Glomerular endothelial cell (primary cell): Measurements from ENCODE around the gene GRM5. TPM values are rescaled to one million over a fixed set of nuclear protein-coding genes. Genes with fewer than 3 reads are reported as not detected.
A peak's percentile ranks its signal among the peaks of the same experiment; 100 is the strongest.
"Not testable (repeated sequence)": the region's sequence is repeated elsewhere in the genome, so short reads cannot be mapped to it uniquely, and the experiment has no call there.

ENCODE experiments used
- DNase-seq: peaks from one replicate; pipeline ENCODE4 v3.0.0-alpha.2; 2011; ENCODE audit warnings: low read depth, low spot score; ENCODE audit errors: extremely low read depth
- total RNA-seq: library from RNA; depleted of rRNA; stranded (reverse); fragments of >200 nt; gene quantifications from 2 replicates; pipeline ENCODE4 v1.2.3, GENCODE V29; 2015

Gene GRM5
- total RNA-seq, 1 donor from 2014 or later = 0.47 TPM

DNA sequence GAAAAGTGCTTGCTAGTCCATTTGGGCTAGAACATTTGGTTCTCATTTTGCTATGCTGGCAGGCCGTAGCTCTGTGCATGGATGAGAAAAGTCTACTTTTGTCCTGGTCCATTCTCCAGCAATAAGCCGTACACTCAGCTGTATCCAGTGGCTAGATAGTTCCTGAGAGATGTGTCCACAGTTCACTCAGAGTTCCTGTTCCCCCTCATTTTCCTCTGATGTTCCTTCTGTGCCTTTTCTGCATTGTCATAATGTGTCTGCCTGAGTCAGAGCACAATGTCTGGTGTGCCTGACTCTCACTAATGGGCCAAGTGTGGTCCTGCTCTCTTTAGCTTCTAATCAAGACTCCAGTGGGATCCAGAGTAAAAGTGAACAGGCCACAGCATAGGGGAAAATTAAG is 512.6 kb downstream of the GRM5 start:
- DNase-seq = no peak

DNA sequence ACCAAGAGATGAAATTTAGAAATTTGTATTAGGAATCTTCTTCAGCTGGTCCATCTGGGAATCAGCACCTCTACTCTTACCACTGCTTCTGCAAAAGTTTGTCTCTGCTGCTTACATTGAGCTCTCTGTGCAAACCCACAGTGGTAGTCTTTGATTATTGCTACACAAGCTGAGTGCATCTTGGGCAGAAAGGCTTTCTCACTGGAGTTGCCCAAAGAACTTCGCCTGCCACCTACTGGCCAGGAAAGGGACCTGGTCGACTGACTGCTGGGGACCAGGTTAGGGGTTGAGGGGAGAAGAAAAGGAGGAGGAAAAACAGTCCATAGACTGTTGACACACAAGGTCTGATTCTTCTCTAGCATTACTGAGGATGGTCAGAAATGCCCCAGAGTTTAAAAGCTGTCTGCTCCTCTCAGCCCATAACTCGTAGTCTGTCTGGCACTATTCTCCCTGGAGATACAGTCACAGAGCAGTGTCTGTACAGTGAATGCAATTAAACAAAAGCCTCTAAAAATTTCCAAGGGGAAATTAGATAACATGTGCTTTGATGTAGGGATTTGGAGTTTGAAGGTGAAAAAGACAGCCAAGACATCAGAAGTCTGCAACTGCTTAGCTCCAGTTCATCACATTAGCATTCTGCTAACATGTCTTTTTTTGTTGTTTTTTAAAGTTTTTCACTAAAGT is 513.3 kb downstream of the GRM5 start:
- DNase-seq = no peak

DNA sequence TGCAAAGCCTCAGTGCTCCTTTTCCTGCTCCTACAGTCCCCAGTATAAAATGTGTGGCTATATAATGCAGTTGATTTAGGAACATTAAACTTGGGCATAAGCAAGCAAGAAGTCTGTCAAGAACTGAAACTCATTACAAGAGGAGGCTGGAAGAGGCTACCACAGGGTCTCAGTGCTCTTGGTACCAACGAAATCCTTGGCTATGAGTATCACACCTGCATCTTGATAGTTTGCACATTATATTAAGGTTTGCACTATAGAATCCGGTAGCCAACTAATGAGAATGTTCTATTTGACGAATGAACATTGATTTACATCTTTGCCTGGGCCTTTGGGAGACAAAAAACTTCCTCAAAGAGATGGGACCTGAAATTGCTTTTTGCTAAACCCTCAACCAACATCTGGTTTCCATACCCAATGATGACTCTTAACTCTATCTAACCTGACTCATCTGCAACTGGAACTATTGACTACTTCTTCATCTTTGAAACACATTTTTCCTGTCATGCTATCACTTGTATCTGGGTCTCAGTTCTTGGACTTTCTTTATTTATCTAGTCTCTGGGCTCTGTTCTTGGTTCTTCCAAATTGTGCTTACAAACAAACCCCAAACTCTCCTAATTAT is 521.0 kb downstream of the GRM5 start:
- no peak for DNase-seq

DNA sequence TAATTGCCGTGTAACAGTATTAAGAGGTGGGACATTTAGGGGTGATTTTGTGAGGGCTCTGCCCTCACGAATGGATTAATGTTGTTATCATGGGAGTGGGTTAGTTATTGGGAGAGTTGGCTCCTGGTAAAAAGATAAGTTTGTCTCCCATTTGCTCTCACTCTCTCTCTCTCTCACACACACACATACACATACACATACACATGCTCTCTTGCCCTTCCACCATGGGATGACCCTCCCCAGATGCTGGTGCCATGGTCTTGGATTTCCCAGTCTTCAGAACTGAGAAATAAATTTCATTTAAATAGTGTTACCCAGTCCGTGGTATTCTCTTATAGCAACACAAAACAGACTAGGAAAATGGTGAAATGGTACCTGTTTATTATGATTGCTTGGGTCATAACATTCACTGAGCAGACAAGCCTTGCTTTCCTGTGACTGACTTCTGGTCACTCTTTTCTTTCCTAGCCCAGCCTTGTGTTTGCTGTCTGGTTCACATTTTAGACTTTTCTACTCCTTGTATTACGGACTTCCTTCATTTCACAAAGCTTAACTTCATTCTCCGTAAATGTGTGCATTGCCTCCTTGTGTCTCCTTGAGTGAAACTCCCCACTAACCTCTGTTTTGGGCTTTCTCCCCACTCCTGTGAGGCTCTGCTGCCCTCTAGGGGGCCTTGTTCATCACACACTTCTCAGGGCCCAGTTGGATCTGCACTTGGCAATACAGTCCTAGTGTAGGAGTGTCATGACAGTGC is 521.7 kb downstream of the GRM5 start:
- DNase-seq = peak; percentile 82

DNA sequence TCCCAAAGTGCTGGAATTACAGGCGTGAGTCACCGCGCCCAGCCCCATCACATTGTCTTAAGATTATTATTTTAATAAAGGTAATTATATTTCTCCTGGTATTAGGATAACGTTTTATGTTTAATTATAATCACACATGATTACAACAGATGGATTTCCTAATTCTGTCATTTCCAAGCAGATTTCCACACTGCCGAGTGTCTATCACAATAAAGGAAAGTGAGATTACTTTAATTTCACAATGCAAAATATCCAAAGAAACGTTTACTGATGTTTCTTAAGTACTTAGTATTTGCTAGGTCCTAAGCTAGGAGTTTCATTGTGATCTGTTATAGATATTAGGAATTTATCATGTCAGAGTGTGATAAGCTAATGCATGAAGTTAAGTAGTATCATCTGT is 524.8 kb downstream of the GRM5 start:
- no peak for DNase-seq

DNA sequence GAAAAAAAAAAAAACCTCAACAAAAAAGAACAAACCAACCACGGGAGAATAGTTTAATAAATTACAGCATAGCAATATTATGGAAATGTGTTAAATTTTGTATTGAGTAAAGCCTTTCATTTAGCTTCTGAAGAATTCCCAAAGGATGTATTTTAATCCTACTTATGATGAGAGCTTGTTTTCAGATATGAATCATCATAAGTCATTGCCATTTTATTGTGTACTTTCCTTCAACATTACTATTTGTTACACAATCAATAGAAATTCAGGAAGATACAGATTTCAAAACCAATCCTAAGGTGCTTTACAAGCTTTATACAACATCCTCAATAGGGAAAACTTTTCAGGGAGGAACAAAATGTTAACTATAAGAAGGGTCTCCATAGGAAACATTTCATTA is 527.7 kb downstream of the GRM5 start:
- no peak for DNase-seq

DNA sequence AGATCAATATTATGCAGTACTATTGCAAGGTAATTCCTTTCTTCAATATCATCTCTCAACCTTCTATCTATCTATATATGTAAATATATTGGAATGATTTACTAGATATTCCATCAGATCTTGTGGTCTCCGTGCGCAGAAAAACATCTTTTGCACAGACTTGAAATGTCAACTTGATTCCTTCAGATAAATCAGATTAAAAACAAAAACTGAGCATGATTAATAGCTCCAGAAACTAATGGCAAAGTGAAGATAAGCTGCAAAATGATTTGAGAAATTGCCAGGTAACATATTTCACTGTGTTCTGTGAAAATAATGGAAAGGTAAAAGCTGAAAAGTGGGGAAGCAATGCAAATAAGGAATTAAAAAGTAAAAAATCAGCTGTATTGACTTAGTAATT is 528.2 kb downstream of the GRM5 start:
- DNase-seq = no peak

DNA sequence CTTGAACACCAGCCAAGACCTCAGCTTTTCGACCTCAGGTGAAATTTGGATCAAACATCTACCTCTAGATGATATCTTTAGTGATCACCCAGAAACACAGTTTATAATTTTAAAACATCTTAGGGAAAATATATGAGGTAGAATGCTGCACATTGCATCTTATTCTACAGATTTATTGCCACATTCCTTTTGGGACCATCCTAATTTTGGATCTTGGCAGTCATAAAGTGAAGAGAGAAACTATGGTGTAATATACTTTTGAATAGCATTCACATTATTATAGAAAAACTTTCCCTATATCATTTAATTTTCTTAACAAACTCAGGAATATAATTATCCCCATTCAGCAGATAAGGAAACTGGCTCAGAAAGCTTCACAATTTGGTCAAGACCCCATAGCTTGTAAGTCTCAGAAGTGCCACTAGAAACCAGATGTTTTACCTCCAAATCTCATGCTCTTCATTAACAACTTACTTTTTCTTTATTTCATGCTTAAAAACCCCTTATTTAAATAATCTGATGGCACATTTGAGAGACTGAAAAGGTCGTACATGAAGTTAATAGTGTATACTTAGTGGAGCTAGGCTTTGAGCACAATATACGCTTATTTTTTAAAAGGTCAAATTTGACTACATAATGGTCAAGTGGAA is 529.0 kb downstream of the GRM5 start:
- no peak for DNase-seq

DNA sequence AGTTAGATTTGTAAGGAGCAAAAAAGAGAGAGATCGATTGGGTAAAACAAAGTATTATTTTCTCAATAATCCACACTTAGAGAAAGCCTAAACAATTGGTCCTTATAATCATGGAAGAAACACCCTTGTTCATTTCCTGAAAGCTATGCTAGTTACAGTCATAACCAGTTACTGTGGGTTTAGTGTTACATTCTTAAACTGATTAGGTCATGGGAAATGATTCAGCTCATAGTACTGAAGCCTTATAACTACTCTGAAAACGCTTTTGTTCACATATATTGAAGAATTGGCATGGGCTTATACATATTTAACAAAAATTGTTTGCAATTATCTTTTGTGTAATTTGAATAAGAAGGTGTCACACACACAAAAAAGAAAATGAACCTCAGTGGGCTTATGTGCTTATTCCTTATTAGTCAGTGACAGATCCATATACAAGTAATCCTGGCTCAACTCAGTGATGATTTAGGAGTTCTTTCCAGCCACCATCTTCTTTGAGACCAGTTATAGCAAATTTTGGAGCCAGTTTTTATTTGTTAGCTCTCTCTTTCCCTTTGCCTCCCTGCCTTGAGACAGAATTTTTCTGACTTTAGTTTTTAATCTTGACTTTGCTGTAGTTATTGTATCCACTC is 529.8 kb downstream of the GRM5 start:
- DNase-seq = peak; percentile 90

DNA sequence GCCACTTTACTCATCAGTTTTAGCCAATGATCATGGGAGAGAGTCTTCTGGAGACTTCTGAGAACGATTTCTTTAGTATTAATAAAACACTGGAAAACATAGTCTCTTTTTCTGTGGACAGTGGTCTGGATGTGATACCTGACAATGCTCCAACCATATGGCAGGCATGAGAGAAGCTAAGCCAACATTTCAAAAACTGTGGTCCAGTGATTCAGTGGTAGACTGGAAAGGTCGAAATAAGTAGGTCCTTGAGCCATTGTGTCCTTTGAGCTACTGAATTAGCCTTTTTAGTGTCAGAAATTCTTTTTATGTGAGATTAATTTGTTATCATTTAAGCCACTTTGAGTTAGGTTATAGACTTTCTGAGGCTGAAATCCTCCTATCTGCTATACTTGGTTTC is 530.5 kb downstream of the GRM5 start:
- no peak for DNase-seq

DNA sequence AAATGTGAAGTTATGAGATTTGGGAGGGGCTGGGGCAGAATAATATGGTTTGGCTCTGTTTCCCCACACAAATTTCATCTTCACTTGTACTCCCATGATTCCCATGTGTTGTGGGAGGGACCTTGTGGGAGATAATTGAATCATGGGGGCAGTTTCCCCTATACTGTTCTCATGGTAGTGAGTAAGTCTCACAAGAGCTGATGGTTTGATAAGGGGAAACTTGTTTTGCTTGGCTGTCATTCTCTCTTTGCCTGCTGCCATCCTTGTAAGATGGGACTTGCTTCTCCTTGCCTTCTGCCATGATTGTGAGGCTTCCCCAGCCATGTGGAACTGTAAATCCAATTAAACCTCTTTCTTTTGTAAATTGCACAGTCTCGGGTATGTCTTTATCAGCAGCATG is 531.1 kb downstream of the GRM5 start:
- not testable (repeated sequence) for DNase-seq

DNA sequence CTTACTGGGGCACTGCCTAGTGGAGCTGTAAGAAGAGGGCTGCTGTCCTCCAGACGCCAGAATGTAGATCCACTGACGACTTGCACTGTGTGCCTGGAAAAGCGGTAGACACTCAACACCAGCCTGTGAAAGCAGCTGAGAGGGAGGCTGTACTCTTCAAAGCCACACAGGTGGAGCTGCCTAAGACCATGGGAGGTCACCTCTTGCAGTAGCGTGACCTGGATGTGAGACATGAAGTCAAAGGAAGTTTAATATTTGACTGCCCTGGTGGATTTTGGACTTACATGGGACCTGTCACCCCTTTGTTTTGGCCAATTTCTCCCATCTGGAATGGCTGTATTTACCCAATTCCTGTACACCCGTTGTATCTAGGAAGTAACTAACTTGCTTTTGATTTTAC is 531.6 kb downstream of the GRM5 start:
- no peak for DNase-seq

DNA sequence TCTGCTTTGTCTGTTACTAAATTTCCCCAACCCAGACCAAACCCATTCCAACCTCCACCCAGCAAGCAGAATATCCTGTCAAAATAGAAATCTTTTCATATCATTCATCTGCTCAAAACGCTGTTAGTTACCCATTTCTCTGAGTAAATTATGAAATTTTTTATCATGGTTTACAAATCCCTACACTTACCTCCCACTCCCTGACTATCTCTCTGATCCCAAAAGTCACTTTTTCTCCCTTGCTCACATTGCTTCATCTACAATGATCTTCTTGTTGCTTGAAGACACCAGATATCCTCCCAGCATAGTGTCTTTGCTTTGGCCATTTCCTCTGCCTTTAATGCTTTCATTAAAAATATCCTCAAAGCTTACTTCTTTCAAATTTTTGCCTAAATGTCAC is 532.8 kb downstream of the GRM5 start:
- DNase-seq = no peak

DNA sequence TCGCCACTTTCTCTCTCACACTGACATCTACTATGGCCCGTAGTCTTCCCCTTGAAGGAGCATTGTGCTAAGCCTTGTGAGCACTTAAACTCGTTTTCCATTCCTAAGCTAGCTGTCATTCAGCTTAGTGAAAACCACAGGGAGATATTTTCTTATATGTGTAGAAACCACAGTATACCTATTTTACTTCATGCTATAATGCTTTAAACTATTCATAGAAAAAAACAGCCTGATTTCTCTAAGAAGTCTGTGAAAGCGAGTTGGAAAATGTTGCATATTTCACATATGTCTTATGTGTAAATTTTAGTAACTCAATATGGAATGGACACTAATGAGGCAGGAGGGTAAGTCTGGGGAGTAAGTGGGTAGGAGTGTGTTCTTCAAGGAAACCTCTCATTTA is 534.0 kb downstream of the GRM5 start:
- DNase-seq = no peak

DNA sequence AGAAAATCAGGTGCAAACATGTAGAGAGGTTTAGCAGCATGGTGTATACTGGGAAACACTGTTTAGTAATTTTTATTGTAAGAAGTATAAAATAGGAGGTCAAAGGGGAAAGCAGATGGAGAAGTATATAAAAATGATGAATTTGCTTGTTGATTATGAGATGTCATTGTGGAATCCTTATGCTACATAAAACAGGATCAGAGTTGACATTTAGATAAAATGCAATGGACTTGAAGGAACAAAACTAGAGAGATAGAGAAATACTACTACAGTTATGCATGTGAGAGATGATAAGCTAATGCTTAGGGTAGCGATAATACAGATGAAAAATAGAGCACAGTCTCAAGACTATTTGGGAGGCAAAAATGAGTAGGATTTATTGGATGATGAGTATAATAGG is 536.4 kb downstream of the GRM5 start:
- no peak for DNase-seq

DNA sequence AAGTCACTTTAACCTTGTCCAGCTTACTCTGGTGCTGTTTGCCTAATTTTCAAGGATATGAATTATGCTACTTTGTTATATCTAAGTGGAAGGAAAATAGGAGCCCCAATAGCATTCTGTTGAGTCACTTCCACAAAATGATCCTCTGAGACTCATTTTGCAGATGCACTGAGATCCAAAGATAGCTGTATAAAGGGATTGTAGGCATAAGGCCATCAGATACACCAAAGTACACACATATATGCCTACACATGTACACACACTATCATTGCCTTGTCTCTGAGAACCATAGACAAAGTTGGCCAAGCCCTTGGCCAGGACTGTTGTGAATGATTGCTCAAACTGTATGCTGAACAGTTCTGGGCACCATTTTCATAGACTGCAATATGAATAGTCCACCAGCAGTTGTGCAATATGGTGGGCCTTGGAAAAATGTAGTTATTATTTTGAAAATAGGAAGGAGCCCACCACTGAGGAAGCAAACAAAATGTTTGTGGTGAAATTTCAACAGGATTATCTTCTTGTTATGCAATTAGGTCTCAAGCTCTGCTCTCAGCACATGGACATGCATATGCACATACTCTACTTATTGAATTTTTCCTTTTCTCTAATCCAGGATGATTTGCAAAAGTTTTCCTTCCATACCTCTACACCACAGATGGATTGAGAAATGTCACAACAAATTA is 542.3 kb downstream of the GRM5 start:
- no peak for DNase-seq

DNA sequence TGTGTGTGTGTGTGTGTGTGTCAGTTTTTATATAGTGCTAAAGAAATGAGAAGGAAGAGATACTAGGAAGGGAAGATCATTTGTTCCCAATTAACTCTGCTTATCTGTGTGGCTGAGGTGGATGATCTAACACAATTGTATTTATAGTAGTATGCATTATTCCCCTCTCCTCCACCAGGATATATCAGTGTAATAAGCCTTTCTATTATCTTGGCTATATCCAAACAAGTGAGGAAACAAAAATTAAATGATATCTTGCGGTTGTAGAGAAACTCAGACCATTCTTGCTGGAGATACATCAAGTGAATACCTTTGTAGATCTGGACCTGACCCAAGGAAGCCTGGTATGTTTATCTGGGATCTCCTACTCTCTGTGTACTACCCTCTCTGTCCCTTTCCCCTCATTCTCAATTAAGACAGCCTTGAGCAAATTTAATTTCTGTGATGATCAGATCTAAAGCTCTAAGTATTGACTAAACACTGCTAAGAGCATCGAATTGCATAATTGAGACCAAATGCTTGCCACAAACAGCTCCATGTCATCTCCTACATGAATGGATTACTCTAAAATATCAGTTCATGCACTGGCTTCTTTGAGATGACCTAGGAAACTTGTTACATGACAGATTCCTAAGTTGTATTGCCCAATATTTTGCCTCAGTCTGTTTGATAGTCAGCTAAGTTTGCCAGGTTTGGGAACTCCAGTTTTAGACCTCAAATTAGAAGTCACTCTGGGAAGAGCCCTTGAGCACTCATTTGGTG is 543.0 kb downstream of the GRM5 start:
- DNase-seq = no peak

DNA sequence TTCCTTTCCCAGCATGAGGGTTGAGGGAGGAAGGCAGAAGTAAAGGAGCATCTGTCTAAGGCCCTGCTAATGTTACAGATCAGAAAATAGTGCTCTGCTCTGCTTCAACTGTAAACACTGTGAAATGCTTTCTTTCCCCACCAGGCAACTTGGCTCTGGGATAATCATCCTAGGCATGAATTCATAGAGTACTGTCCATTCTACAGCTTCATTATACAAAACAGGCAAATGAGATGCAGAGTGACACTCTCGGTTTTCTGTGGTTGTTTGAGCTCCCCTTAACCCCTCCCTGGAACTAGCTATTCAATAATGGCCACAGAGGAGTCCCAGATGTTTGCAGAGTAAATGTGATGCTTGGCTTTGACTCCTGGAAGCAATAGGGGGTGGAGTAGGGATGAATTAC is 544.0 kb downstream of the GRM5 start:
- DNase-seq = no peak

DNA sequence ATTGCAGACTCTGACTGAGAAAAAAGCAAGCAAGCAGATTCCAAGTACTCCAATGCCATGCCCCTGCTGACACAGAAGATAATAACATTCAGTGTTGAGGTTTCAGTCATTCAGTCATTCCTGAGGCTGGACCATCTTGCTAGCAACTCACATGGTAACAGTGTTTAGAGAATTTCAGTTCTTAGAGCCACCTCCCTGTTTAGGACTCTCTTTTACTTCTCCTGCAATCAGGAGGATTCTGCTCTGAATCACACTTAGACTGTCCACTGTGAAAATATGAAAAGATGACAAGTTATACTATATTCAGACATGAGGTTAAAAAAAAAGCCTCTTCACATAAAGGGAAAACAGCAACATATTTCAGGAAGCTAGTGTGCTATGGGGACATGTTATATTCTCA is 544.4 kb downstream of the GRM5 start:
- no peak for DNase-seq

DNA sequence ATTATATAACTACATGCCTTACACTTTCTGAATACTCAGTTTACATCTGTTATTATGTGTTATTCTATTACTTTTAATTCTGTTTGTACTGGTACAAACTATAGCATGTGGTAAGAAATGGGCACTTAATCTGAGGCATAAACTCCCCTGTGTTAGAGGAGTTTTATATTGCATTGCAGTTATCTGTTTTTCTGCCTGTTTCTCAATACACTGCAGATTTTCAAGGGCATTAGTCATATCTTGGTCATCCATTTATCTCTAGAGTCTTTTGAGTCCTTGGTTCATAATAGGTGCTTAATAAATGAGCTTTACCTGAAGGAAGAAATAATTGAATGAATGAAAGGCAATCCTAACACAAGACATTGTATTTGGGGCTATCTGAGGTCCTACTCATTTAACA is 545.4 kb downstream of the GRM5 start:
- no peak for DNase-seq
